NCI-H82 treated with DMSO at 0.1 percent for 48 hours (cell line): ENCODE results near the gene DUSP22.
"Not testable (repeated sequence)": the region's sequence is repeated elsewhere in the genome, so short reads cannot be mapped to it uniquely, and the experiment has no call there.

Experiments
- DNase-seq: peaks from one replicate; lab custom pipeline; 2025; ENCODE audit not compliant: unreplicated experiment; lab: John Stamatoyannopoulos, UW

DUSP22 gene

GRCh38 chr6:362231-362923, 70.1 kb downstream of the DUSP22 start:
- no peak for DNase-seq

- DNase-seq, result no peak
Observed at GRCh38 chr6:362924-363249, 70.6 kb downstream of the DUSP22 start.

GRCh38 chr6:363291-363690, 71.0 kb downstream of the DUSP22 start:
- DNase-seq, result no peak

DNA sequence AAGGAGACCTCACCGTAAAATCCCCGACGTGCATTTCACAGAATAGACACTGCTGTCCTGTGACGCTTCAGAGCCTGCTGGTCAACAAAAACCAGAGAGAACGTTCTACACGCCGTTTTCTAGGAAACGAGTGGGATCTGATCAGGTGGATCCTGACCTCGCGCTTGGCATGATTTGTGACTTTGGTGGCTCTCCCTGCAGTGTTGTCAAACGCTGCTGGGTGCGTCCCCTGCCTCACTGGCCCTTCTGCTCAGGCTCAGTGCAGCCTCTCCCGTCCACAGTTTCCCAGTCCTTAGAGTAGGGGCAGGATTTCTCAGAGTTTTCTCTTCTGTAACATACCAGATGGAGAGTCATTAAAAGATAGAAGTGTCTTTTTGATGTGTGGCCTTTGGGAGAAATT, 71.6 kb downstream of the DUSP22 start:
- no peak for DNase-seq

DNA sequence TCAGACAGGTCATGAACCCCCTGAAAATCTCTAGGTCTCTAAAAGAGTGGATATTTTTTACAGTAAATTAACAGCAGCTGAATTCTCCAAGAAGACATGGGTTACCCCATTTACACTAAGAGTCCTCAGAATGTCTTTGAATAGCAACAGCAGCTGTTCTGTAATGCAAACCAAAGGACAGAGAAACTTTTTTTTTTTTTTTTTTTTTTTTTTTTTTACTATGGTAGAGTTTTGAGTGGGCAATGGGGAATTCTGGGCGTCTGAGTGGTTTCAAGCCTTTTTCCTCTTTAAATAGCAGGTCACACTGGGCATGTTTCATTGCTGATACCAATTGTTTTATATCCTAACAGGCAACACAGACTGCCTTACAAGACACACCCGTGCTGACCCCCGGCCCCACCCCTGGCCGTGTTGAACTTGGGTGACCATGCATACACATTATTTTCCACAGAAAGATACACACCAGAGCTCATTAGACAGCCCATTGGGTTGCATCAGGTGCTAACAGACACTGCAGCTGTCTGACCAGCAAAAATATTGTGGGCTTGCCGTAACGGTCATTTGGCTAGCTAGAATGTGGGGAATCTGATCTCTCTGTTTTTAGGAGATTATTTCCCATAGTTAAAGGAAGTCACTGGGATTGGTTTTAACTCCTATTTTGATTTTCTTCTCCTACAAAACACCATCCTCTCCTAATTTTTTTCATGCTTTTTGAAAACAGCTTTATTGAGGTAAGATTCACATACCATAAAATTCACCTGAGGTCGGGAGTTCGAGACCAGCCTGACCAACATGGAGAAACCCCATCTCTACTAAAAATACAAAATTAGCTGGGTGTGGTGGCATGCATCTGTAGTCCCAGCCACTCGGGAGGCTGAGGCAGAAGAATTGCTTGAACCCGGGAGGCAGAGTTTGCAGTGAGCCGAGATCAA, 72.6 kb downstream of the DUSP22 start:
- no peak for DNase-seq

- no peak for DNase-seq
Observed at GRCh38 chr6:365835-366234, 73.5 kb downstream of the DUSP22 start.

- DNase-seq, result no peak
Observed at GRCh38 chr6:366389-367297, 74.4 kb downstream of the DUSP22 start.

DNA sequence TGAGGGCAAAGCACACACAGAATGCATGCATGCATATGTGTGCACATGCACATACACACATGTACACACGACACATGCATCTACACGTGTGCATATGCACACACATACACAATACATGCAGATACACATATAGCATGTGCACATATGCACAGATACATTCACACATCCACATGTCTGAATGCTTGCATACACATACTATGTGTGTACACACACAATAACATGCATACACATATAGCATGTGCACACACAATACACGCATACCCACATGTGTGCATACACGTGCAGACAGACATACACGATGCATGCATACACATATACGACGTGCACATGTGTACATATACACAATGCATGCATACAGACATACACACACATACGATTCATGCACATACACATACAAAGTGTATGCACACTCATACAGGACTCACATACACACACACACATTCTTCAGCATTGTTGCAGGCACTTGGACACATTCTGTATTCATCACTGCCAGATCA, 75.1 kb downstream of the DUSP22 start:
- no peak for DNase-seq

DNA sequence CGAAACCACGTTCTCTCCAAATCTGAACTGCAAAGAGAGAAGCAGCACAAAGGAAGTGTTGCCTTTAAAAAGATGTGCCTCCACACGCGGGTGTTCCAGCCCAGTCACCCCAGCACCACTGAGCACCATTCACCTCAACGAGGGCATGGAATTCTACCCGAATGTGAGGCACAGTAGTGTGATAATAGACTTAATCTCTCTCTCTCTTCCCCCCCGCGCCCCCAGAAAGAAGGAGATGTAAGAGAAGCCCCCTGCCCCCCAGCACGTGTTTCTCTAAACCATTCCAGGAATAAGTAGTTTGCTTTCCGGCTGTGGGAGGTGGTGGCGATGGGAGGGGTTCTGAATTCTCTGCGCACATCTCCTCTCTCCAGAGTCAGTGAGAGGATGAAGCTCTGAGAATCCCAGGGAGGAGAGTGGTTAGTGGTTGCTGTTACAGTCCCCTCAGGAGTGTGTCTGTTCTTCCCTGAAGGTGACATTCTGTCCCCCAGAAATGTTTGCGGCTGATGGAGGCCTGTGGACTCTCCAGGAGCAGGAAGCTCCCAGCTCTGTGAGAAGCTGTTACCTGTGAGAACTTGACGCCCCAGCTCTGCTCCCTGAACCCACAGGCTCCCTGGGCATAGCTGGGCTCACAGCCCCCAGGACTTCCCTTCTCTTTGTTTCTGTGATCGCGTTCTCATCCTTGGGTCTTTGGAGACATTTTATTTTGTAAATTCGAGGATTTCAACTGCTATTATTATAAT, 75.8 kb downstream of the DUSP22 start:
- DNase-seq, result no peak

DNA sequence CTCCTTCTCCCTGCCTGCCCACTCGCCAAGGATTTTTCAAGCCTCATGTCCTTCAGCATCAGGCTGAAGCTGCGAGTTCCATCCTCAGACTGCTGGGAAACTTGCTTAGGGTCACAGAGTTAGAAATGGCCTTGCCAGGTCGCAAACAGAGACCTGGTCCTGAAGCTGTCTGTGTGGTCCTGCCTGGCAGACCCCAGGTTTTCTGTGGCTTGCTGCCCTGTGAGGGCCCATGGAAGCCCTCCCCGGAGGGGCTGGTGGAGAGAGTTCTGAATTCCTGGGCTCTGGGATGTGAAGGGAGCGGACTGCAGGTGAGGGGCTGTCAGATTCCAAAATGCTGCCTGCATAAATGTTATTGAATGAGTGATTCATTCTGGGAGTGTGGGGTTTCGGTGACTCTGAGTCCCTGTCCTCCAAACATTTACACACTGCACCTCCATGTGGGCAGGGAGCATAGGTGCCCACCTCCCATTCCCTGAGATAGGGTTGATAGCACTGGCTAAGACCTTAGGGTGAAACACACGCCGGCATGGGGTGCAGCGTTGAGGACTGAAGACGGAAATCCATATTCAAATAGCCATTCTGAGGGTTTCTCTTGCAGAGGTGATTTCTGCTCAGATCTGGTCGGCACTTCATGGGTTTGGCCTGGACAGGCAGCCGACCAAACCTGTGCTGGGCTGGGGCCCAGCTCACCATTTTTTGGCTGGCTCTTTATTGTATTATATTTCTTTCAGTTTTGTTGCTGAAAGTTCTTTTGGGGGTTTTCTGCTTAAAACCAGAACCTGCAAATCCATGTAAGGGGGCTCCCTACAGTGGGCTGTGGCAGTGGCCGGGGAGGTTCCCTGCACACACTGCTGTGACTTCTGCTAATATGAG, 77.5 kb downstream of the DUSP22 start:
- DNase-seq, result no peak

DNA sequence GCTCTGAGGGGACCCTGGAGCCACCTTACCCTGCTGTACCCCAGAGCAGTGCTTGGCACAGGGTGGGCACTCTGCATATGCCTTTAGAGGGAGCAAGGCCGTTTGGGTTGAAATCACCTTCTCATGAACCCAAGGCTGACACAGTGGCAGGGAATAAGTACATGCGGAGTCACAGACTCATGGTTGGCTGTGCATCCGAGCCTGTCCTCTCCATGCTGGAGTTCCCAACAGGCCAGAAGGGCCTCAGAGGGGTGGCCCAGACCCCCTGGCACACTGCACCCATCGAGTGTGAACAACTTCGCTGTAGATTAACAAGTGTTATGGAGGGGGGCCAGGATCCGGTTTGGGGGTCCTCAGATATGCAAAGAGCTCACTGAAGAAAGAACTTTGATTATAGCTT, 78.3 kb downstream of the DUSP22 start:
- no peak for DNase-seq

- not testable (repeated sequence) for DNase-seq
Observed at GRCh38 chr6:371851-372250, 79.6 kb downstream of the DUSP22 start.

DNA sequence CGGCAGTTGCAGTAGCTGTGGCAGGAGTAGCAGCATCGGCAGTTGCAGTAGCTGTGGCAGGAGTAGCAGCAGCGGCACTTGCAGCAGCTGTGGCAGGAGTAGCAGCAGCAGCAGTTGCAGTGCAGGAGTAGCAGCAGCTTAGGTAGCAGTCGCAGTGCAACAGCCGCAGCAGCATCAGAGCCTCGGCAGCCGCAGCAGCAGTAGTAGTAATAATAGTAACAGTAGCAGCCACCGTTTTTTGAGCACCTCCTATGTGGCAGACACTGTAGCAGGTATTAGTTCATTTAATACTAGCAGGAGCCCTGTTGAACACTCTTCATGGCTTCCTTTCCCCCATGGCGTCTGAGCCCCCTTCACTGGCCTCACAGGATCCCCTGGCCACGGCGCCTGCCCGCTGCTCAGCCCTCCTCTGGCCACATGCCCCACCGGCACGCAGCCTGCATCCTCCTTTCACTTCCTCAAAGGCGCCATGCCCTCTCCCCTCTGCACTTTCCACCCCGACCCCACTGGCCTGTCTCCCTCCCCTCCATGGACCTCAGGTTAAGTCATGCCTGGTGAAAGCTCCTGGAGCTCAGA, 80.1 kb downstream of the DUSP22 start:
- no peak for DNase-seq

- no peak for DNase-seq
Observed at GRCh38 chr6:373031-373430, 80.7 kb downstream of the DUSP22 start.

- DNase-seq, result no peak
Observed at GRCh38 chr6:373773-374724, 81.8 kb downstream of the DUSP22 start.

DNA sequence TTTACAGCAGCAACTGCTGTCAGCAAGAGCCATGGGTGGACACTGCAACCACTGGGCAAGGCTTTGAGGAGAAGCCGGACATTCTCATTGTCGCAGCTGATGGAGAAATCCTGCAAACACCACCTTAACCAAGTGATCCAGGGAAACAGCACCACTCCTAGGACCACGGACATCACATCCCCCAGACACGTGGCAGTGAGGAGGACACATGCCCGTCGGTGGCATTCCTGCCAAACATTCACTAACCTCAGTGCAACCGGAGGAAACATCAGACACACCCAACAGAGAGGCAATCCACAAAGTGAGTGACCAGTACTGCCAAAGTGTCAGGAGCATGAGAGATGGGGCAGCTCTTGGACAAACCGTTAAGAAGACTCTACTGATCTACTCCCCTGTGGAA, 82.7 kb downstream of the DUSP22 start:
- DNase-seq, result no peak

GRCh38 chr6:376827-377640, 84.7 kb downstream of the DUSP22 start:
- DNase-seq, result no peak
